GM12878 (cell line): ENCODE results near the gene PROX2.

ENCODE experiments used
- CBX5 ChIP-seq: sonication (generic); IDR thresholded peaks from 2 replicates; pipeline ENCODE4 v1.6.1; 2016; ENCODE audit warnings: low read depth, moderate library complexity, mild to moderate bottlenecking, inconsistent platforms
- CREM ChIP-seq: IDR thresholded peaks from 2 replicates; pipeline ENCODE4 v1.6.1; 2014; ENCODE audit warnings: antibody characterized with exemption, low read depth
- POLR2AphosphoS5 ChIP-seq: IDR thresholded peaks from 2 replicates; pipeline ENCODE4 v1.6.1; 2011; ENCODE audit warnings: mild to moderate bottlenecking, low read length, inconsistent platforms

DNA sequence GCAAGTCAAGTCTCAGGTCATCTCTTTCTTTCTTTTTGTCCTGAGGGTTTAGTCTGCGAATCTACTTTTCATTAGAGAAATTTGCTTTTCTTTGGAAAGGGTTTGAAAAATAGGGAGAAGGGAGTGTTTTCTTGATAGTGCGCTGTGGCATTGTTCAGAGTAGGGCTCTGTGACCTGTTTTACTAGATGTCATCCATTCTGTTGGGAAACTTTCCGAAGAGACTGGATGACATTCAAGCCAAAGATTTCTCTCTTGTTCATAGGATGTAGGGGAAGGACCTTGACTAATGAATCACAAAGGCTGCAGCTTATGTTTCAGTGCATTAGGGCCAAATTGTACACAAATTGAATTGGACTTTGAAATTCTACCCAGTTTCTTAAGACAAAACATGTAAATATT lies 20.5 kb upstream of the PROX2 start:
- no peak for TF ChIP-seq CBX5
- no peak for TF ChIP-seq CREM
- no peak for TF ChIP-seq POLR2AphosphoS5
